ENCODE results near the gene CTNNA2. TPM values are rescaled to one million over a fixed set of nuclear protein-coding genes. Genes with fewer than 3 reads are reported as not detected.
A peak's percentile ranks its signal among the peaks of the same experiment; 100 is the strongest.

Gene CTNNA2
- total and polyA plus RNA-seq, 2 of the 8 experiments (the other 6 are each of a cell fraction or from before 2014, with no cell fraction given): 3.9 to 9.0 TPM

GRCh38 chr2:79780781-79781180 is 267.9 kb downstream of the CTNNA2 start:
- H4K5ac ChIP-seq (ENCODE audit: insufficient read length, low read depth, low read length): no peak overlapping the region
- ChIA-PET POLR2A (ENCODE audit: partially characterized antibody) (interaction anchor here (1.1 kb wide), 1 partner anchor 10 kb away, joined by 4 read pairs; no protein-coding TSS in a partner anchor), CTCF (ENCODE audit: partially characterized antibody) (interaction anchor here (0.7 to 3.3 kb wide), 4 partner anchors 16 to 546 kb away, joined by 3 to 15 read pairs (median 4); no protein-coding TSS in a partner anchor)
- H3K56ac ChIP-seq (replicated peaks; ENCODE audit: insufficient read length, low read depth, low read length): no peak overlapping the region
- no peak overlapping the region for H4K8ac ChIP-seq (ENCODE audit: extremely low read depth, insufficient read depth, low read length)
- no peak overlapping the region for H3K27ac ChIP-seq (ENCODE audit: low read depth, low read length)
- H2BK5ac ChIP-seq (ENCODE audit: low read depth, low read length): peak overlapping the region; percentile 69; the same call in 1 of the 2 replicates
- no peaks in the 10 kb centered on the region for H3K9me3 ChIP-seq (ENCODE audit: insufficient read depth in 2 of 2, low read depth in 1 of 2, low read length in 1 of 2)
- peaks cover 0 to 10% (median 4%) of the 10 kb centered on the region in 4 experiments; a peak in 5 of 7 replicates for H3K4me1 ChIP-seq (replicated peaks in 1 of 4; ENCODE audit: control insufficient read depth in 3 of 4, insufficient read depth in 4 of 4, low read length in 3 of 4)
- no peak for TF ChIP-seq CHD1 (IDR thresholded peaks at IDR 0.05; ENCODE audit: low read depth, low read length)
- TF ChIP-seq CREB1 (IDR thresholded peaks at IDR 0.05): no peak
- TF ChIP-seq ASH2L (IDR thresholded peaks at IDR 0.05; ENCODE audit: low read length): no peak
- no peak for TF ChIP-seq FOSL1 (IDR thresholded peaks at IDR 0.05; ENCODE audit: insufficient read depth, low read depth, low read length)
- no peak for TF ChIP-seq EP300 (IDR thresholded peaks at IDR 0.05; ENCODE audit: borderline replicate concordance in 1 of 2, low read depth in 2 of 2, low read length in 2 of 2)
- no peak for TF ChIP-seq ZNF274 (IDR thresholded peaks at IDR 0.05; ENCODE audit: borderline replicate concordance, extremely low read depth, low read length)
- TF ChIP-seq JUND (IDR thresholded peaks at IDR 0.05; ENCODE audit: low read length): no peak
- TF ChIP-seq MAX (IDR thresholded peaks at IDR 0.05): no peak
- TF ChIP-seq USF2 (IDR thresholded peaks at IDR 0.05; ENCODE audit: low read length): no peak
- 0 out of 2 replicates have a peak overlapping the region, but pooled peaks have one; percentile 70 for H2AK5ac ChIP-seq (ENCODE audit: low read depth, low read length)
- no peak overlapping the region for H2BK120ac ChIP-seq (replicated peaks; ENCODE audit: low read depth, low read length)
- no peaks in the 10 kb centered on the region for H3K27me3 ChIP-seq (replicated peaks in 1 of 4; ENCODE audit: control insufficient read depth in 3 of 4, extremely low read depth in 1 of 4, insufficient read depth in 3 of 4, low read length in 3 of 4)
- no peak overlapping the region for H3K9ac ChIP-seq (replicated peaks in 1 of 4; ENCODE audit: extremely low read depth in 1 of 4, low read depth in 3 of 4, low read length in 3 of 4)
- no peaks in the 10 kb centered on the region; the same call in 1 of the 2 replicates for H3K23me2 ChIP-seq (ENCODE audit: low read depth, low read length)
- H3K36me3 ChIP-seq (ENCODE audit: control insufficient read depth in 2 of 4, insufficient read depth in 4 of 4, low read length in 3 of 4): no peaks in the 10 kb centered on the region; a peak in 1 of 8 replicates
- H3K79me2 ChIP-seq (ENCODE audit: control insufficient read depth in 1 of 2, insufficient read depth in 2 of 2, low read length in 2 of 2): no peaks in the 10 kb centered on the region
- no peaks in the 10 kb centered on the region for H4K20me1 ChIP-seq (replicated peaks in 1 of 2; ENCODE audit: control insufficient read depth in 1 of 2, insufficient read depth in 2 of 2, low read length in 2 of 2)
- H2BK20ac ChIP-seq (ENCODE audit: low read length): peak overlapping the region; percentile 97; the same call in 1 of the 2 replicates
- no peak for DNase-seq (ENCODE audit: low read depth in 1 of 2, low spot score in 2 of 2)
- no peak overlapping the region for H3K14ac ChIP-seq (ENCODE audit: insufficient read length)
- no peak overlapping the region for H3K4me3 ChIP-seq (ENCODE audit: extremely low read depth in 1 of 4, insufficient read depth in 2 of 4, low read depth in 3 of 4, low read length in 4 of 4)
- no peak overlapping the region for H3K23ac ChIP-seq (ENCODE audit: insufficient read length)
- WGBS, 2 experiments (ENCODE audit: extremely low coverage in 1 of 2, insufficient coverage in 1 of 2, insufficient read length in 1 of 2, insufficient replicate concordance in 2 of 2, low coverage in 1 of 2, low lambda C conversion rate in 2 of 2, missing lambda C conversion rate in 1 of 2): 91% methylated on average over 1 of the region's 1 CpG; no CpG with 5 or more reads in 1 of the 2 experiments
- H2AFZ ChIP-seq (ENCODE audit: low read length): no peak overlapping the region
- H3K18ac ChIP-seq (ENCODE audit: extremely low read depth, low read length): no peak overlapping the region
- no peak overlapping the region for H3K4ac ChIP-seq (replicated peaks; ENCODE audit: insufficient read length, low read depth, low read length)
- H3K79me1 ChIP-seq (ENCODE audit: low read depth, low read length): no peaks in the 10 kb centered on the region
- H4K91ac ChIP-seq (replicated peaks; ENCODE audit: insufficient read length, low read length): no peak overlapping the region
- no peak overlapping the region for H3K4me2 ChIP-seq (ENCODE audit: insufficient read depth in 1 of 2, low read depth in 2 of 2, low read length in 2 of 2)
- no peak overlapping the region for H2BK15ac ChIP-seq (ENCODE audit: low read length)
- no peak for FAIRE-seq
- H2BK12ac ChIP-seq (ENCODE audit: low read depth, low read length): peak overlapping the region; percentile 97

Data from H1 (cell line).